Measurements from ENCODE around the gene NTM.

Gene NTM

GRCh38 chr11:131600628-131601027 lies 230.2 kb downstream of the NTM start:
- no peak overlapping the region for H2AFZ ChIP-seq
- no peak overlapping the region for H3K9ac ChIP-seq
- TF ChIP-seq CTCF (IDR thresholded peaks at IDR 0.05), result no peak
- H3K4me3 ChIP-seq (ENCODE audit: low read depth, low read length), result no peak overlapping the region
- no peaks in the 10 kb centered on the region for H3K79me2 ChIP-seq
- no peak overlapping the region for H3K27ac ChIP-seq
- no peaks in the 10 kb centered on the region for H3K9me3 ChIP-seq (ENCODE audit: control insufficient read depth, low read length)
- no peaks in the 10 kb centered on the region for H3K36me3 ChIP-seq (ENCODE audit: control insufficient read depth, insufficient read depth, low read length)
- H3K4me1 ChIP-seq, result no peaks in the 10 kb centered on the region
- H3K27me3 ChIP-seq (ENCODE audit: control insufficient read depth, insufficient read depth, low read length), result no peaks in the 10 kb centered on the region
- H3K4me2 ChIP-seq (ENCODE audit: low read length), result no peak overlapping the region

DNA sequence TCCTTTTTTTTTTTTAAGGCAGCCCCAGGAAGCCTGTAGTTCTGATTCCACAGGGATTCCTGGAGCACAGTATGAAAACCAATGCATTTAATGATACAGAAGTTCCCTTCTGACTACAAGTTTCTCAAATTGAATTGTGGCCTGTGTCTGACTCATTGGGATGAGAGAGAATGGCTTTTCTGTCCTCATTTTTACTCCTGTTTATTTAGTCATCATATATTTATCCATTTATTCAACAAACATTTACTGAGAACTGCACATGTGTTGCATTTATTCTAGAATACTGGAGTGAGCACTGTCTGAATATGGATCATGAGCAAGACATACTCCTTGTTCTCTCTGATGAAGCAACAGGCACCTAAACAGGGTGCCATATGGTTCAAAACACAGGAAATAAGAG lies 231.2 kb downstream of the NTM start:
- H3K36me3 ChIP-seq (ENCODE audit: control insufficient read depth, insufficient read depth, low read length), result no peaks in the 10 kb centered on the region

DNA sequence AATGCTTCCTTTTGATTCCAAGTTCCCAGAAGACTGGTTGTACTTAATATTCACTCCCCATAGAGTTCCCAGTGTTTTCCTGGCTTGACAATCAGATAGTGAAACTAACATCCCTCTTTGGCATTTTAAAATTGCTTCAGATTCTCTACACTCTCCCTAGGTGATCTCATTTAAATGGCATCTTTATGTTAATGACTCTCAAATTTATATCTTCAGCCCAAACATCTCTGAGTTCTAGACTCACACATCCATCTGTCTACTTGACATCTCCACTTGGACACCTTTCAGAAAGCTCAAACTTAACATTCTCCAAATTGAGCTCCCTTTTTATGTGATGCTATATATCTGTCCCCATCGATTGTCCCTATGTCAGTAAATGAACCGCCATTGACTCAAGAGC lies 232.0 kb downstream of the NTM start:
- H3K27me3 ChIP-seq (ENCODE audit: control insufficient read depth, insufficient read depth, low read length), result no peaks in the 10 kb centered on the region
- no peaks in the 10 kb centered on the region for H3K9me3 ChIP-seq (ENCODE audit: control insufficient read depth, low read length)
- H3K9ac ChIP-seq, result no peak overlapping the region
- no peaks in the 10 kb centered on the region for H3K36me3 ChIP-seq (ENCODE audit: control insufficient read depth, insufficient read depth, low read length)
- no peaks in the 10 kb centered on the region for H3K4me1 ChIP-seq
- no peak overlapping the region for H3K27ac ChIP-seq
- no peak for TF ChIP-seq CTCF (IDR thresholded peaks at IDR 0.05)
- no peak overlapping the region for H3K4me2 ChIP-seq (ENCODE audit: low read length)
- no peak overlapping the region for H3K4me3 ChIP-seq (ENCODE audit: low read depth, low read length)
- no peaks in the 10 kb centered on the region for H3K79me2 ChIP-seq
- no peak overlapping the region for H2AFZ ChIP-seq

More for the DNA sequence above, 231.2 kb downstream of the NTM start:
- TF ChIP-seq CTCF (IDR thresholded peaks at IDR 0.05), result no peak
- Histone ChIP-seq H3K4me2 (ENCODE audit: low read length) (no peak overlapping the region), H3K4me1 (no peaks in the 10 kb centered on the region), H3K4me3 (ENCODE audit: low read depth, low read length) (no peak overlapping the region), H2AFZ (no peak overlapping the region), H3K9ac (no peak overlapping the region), H3K27me3 (ENCODE audit: control insufficient read depth, insufficient read depth, low read length) (no peaks in the 10 kb centered on the region), H3K9me3 (ENCODE audit: control insufficient read depth, low read length) (no peaks in the 10 kb centered on the region), H3K79me2 (no peaks in the 10 kb centered on the region), H3K27ac (no peak overlapping the region)

- Histone ChIP-seq H3K36me3 (ENCODE audit: control insufficient read depth, insufficient read depth, low read length) (no peaks in the 10 kb centered on the region), H3K4me1 (no peaks in the 10 kb centered on the region), H3K4me2 (ENCODE audit: low read length) (no peak overlapping the region), H3K4me3 (ENCODE audit: low read depth, low read length) (no peak overlapping the region), H3K27ac (no peak overlapping the region), H3K27me3 (ENCODE audit: control insufficient read depth, insufficient read depth, low read length) (no peaks in the 10 kb centered on the region), H3K9me3 (ENCODE audit: control insufficient read depth, low read length) (no peaks in the 10 kb centered on the region), H3K9ac (no peak overlapping the region), H3K79me2 (no peaks in the 10 kb centered on the region), H2AFZ (no peak overlapping the region)
- TF ChIP-seq CTCF (IDR thresholded peaks at IDR 0.05), result no peak
These were observed 236.5 kb downstream of the NTM start for GRCh38 chr11:131606811-131607335.

DNA sequence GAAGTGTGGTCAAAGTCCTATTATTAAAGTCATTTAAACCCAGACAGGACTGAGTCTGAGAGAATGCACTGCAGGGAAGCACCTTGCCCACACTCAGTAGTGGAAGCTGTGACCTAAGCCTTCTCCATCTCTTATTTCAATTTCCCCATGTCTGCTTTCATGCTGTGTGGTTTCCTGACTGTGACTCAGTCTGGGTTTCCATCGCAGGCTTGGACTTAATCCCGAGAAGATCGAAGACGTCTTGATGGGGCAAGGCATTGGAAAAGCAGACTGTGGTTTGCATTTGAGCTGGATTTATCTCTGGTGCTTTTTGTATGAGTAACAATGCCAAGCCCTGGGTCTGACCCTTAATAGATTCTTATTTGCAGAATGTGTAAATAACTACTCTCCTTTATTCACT lies 238.9 kb downstream of the NTM start:
- Histone ChIP-seq H3K9me3 (ENCODE audit: control insufficient read depth, low read length) (no peaks in the 10 kb centered on the region), H3K4me1 (no peaks in the 10 kb centered on the region), H3K9ac (no peak overlapping the region), H3K79me2 (no peaks in the 10 kb centered on the region), H3K36me3 (ENCODE audit: control insufficient read depth, insufficient read depth, low read length) (no peaks in the 10 kb centered on the region), H3K27ac (no peak overlapping the region), H2AFZ (no peak overlapping the region), H3K4me2 (ENCODE audit: low read length) (no peak overlapping the region), H3K27me3 (ENCODE audit: control insufficient read depth, insufficient read depth, low read length) (no peaks in the 10 kb centered on the region), H3K4me3 (ENCODE audit: low read depth, low read length) (no peak overlapping the region)
- TF ChIP-seq CTCF (IDR thresholded peaks at IDR 0.05), result no peak

Data from parathyroid adenoma (tissue), 2 donors.